Suprapubic skin (tissue), 4 donors: ENCODE results near the gene LANCL1.

Experiments used
- CTCF ChIP-seq, 2 donors: fragments of 200-600 bp in 1 of 2; fragments of 450-650 bp in 1 of 2; sonication (generic) in 1 of 2; IDR thresholded peaks; one replicate each; pipeline ENCODE4 v1.5.1; 2016 to 2019; ENCODE audit warnings: antibody characterized with exemption in 2 of 2, mild to moderate bottlenecking in 1 of 2, moderate library complexity in 1 of 2
- POLR2A ChIP-seq, 2 donors: fragments of 450-650 bp; IDR thresholded peaks; one replicate each; pipeline ENCODE4 v1.6.1; 2017; ENCODE audit warnings: antibody characterized with exemption in 2 of 2, mild to moderate bottlenecking in 2 of 2, moderate library complexity in 2 of 2
- POLR2AphosphoS5 ChIP-seq, 3 donors: sonication (generic); formaldehyde crosslinking; IDR thresholded peaks; one replicate each; pipeline ENCODE4 v1.6.1; 2017; ENCODE audit warnings: antibody characterized with exemption in 3 of 3

DNA sequence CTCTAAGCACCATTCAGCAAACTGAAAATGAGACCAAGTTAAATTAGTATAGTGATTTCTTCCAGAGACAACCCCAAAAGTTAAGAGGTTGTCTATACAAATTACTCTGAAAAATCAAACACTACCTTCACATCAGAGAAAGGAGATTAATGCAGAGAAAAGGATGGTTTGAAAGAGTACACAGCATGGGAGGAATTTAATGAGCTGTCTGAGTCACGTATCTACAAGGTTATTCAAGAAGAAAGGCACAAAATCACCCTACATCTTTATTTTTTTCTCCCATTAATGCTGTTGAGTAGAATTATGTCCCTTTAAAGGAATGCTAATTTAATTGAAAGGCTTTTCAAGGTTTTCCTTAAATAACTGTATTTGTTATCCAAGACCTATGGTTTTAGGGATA is 41.1 kb downstream of the LANCL1 start:
- TF ChIP-seq CTCF (IDR thresholded peaks at IDR 0.05) (no peak), POLR2A (IDR thresholded peaks at IDR 0.05) (no peak), POLR2AphosphoS5 (IDR thresholded peaks at IDR 0.05) (no peak)
